ENCODE measurements around the gene TRIM24.

TRIM24 gene

DNA sequence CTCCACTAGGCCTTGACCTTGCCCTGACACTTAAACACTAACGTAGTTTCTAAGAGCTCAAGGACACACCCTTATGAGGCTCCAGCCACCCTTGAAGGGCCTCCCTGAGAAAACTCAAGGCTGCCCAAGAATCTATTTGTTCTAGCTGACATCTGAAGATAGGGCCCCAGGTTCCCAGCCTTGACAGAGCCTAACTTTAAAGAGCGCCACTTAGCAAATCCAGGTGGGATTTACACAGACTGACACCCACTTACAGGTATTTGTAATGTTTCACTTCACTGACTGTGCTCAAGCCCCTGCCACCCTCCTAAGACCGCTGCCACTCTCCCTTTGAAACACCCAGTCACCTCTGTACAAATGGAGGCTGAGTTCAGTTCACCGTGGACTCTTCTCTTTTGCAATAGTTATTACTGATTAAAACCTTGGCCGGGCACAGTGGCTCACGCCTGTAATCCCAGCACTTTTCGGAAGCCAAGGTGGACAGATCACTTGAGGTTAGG lies 150.7 kb downstream of the TRIM24 start:
- H3K9ac ChIP-seq (ENCODE audit: low read depth, low read length, poor library complexity, severe bottlenecking): no peak overlapping the region

DNA sequence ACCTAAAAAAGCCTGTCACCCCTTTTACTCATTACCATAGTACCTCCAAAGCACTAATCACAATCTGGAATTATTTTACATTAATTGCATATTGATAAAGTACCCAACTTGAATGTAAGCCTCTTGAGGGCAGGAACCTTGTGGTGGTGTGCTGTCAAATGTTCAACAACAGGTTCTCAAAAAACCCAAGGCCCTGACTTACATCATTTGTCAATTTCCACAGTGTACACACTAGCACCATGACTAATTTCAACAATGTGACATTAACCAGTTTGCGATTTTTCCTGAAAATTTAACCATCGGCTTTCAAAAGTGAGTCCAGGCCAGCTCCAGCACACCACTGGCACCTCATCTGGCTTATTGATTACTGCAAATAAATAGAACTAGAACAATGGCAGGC lies 153.6 kb downstream of the TRIM24 start:
- TF ChIP-seq, protein P1, sequence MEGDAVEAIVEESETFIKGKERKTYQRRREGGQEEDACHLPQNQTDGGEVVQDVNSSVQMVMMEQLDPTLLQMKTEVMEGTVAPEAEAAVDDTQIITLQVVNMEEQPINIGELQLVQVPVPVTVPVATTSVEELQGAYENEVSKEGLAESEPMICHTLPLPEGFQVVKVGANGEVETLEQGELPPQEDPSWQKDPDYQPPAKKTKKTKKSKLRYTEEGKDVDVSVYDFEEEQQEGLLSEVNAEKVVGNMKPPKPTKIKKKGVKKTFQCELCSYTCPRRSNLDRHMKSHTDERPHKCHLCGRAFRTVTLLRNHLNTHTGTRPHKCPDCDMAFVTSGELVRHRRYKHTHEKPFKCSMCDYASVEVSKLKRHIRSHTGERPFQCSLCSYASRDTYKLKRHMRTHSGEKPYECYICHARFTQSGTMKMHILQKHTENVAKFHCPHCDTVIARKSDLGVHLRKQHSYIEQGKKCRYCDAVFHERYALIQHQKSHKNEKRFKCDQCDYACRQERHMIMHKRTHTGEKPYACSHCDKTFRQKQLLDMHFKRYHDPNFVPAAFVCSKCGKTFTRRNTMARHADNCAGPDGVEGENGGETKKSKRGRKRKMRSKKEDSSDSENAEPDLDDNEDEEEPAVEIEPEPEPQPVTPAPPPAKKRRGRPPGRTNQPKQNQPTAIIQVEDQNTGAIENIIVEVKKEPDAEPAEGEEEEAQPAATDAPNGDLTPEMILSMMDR (conservative IDR thresholded peaks at IDR 0.05; ENCODE audit: low read length): no peak
- no peak for TF ChIP-seq EZH2phosphoT487 (IDR thresholded peaks at IDR 0.05; ENCODE audit: borderline replicate concordance)
- no peak overlapping the region for H3K4me3 ChIP-seq (ENCODE audit: low read length, poor library complexity, severe bottlenecking)
- H3K9me3 ChIP-seq (ENCODE audit: insufficient read depth, low read depth, low read length): no peaks in the 10 kb centered on the region
- H4K20me1 ChIP-seq (ENCODE audit: insufficient read depth, low read length, poor library complexity, severe bottlenecking): no peaks in the 10 kb centered on the region
- H3K27me3 ChIP-seq (ENCODE audit: insufficient read depth, low read length, poor library complexity, severe bottlenecking): no peaks in the 10 kb centered on the region
- H3K4me2 ChIP-seq (ENCODE audit: low read depth, low read length, poor library complexity, severe bottlenecking): no peak overlapping the region
- no peaks in the 10 kb centered on the region for H3K9me2 ChIP-seq (replicated peaks; ENCODE audit: low read depth, low read length)
- H3F3A ChIP-seq (ENCODE audit: low read depth): no peaks in the 10 kb centered on the region
- H3K36me3 ChIP-seq (ENCODE audit: insufficient read depth, low read length): no peaks in the 10 kb centered on the region
- no peak overlapping the region for H2AFZ ChIP-seq (ENCODE audit: low read length)
- no peaks in the 10 kb centered on the region for H3K79me2 ChIP-seq (ENCODE audit: insufficient read depth, low read length)
- H3K4me1 ChIP-seq (ENCODE audit: insufficient read depth, low read length, poor library complexity, severe bottlenecking): peaks cover 5% of the 10 kb centered on the region
- H3K9ac ChIP-seq (ENCODE audit: low read depth, low read length, poor library complexity, severe bottlenecking): no peak overlapping the region

More for the DNA sequence above, 150.7 kb downstream of the TRIM24 start:
- TF ChIP-seq EZH2phosphoT487 (IDR thresholded peaks at IDR 0.05; ENCODE audit: borderline replicate concordance): no peak
- TF ChIP-seq, protein P1 (conservative IDR thresholded peaks at IDR 0.05; ENCODE audit: low read length): no peak
- Histone ChIP-seq H3K79me2 (ENCODE audit: insufficient read depth, low read length) (no peaks in the 10 kb centered on the region), H3K9me2 (replicated peaks; ENCODE audit: low read depth, low read length) (no peaks in the 10 kb centered on the region), H3K4me3 (ENCODE audit: low read length, poor library complexity, severe bottlenecking) (no peak overlapping the region), H4K20me1 (ENCODE audit: insufficient read depth, low read length, poor library complexity, severe bottlenecking) (no peaks in the 10 kb centered on the region), H3F3A (ENCODE audit: low read depth) (no peaks in the 10 kb centered on the region), H3K27me3 (ENCODE audit: insufficient read depth, low read length, poor library complexity, severe bottlenecking) (no peaks in the 10 kb centered on the region), H3K4me2 (ENCODE audit: low read depth, low read length, poor library complexity, severe bottlenecking) (no peak overlapping the region), H3K9me3 (ENCODE audit: insufficient read depth, low read depth, low read length) (peaks cover 4% of the 10 kb centered on the region; the same call in 1 of the 2 replicates), H2AFZ (ENCODE audit: low read length) (no peak overlapping the region), H3K36me3 (ENCODE audit: insufficient read depth, low read length) (no peaks in the 10 kb centered on the region), H3K4me1 (ENCODE audit: insufficient read depth, low read length, poor library complexity, severe bottlenecking) (peaks cover 9% of the 10 kb centered on the region)

DNA sequence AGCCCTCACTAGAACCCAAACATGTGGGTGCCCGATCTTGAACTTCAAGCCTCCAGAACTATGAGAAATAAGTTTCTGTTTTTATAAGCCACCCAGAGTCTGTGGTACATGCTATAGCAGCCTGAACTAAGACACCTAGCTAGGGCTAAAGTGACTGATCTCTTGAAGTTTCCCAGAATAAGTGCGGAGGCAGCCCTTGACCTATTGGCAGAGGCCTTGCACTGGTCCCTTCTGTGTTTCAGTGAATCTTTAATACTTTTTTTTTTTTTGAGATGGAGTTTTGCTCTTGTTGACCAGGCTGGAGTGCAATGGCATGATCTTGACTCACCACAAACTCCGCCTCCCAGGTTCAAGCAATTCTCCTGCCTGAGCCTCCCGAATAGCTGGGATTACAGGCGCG lies 156.0 kb downstream of the TRIM24 start:
- no peak for TF ChIP-seq EZH2phosphoT487 (IDR thresholded peaks at IDR 0.05; ENCODE audit: borderline replicate concordance)
- TF ChIP-seq, protein P1 (conservative IDR thresholded peaks at IDR 0.05; ENCODE audit: low read length): no peak
- Histone ChIP-seq H3K27me3 (ENCODE audit: insufficient read depth, low read length, poor library complexity, severe bottlenecking) (no peaks in the 10 kb centered on the region), H3K4me1 (ENCODE audit: insufficient read depth, low read length, poor library complexity, severe bottlenecking) (peaks cover 16% of the 10 kb centered on the region), H3K4me3 (ENCODE audit: low read length, poor library complexity, severe bottlenecking) (no peak overlapping the region), H3K9me2 (replicated peaks; ENCODE audit: low read depth, low read length) (no peaks in the 10 kb centered on the region), H3K4me2 (ENCODE audit: low read depth, low read length, poor library complexity, severe bottlenecking) (no peak overlapping the region), H3K9ac (ENCODE audit: low read depth, low read length, poor library complexity, severe bottlenecking) (no peak overlapping the region), H3F3A (ENCODE audit: low read depth) (no peaks in the 10 kb centered on the region), H4K20me1 (ENCODE audit: insufficient read depth, low read length, poor library complexity, severe bottlenecking) (no peaks in the 10 kb centered on the region), H3K79me2 (ENCODE audit: insufficient read depth, low read length) (no peaks in the 10 kb centered on the region), H2AFZ (ENCODE audit: low read length) (no peak overlapping the region), H3K36me3 (ENCODE audit: insufficient read depth, low read length) (no peaks in the 10 kb centered on the region), H3K9me3 (ENCODE audit: insufficient read depth, low read depth, low read length) (no peaks in the 10 kb centered on the region)
